Renal cortex interstitium (tissue), 11 donors: ENCODE measurements around the gene DPP4. TPM values are rescaled to one million over a fixed set of nuclear protein-coding genes. Genes with fewer than 3 reads are reported as not detected.
"Not testable (repeated sequence)": the region's sequence is repeated elsewhere in the genome, so short reads cannot be mapped to it uniquely, and the experiment has no call there.

Experiments used
- DNase-seq, 11 donors: peaks; one replicate each; pipeline ENCODE4 v3.0.0-alpha.2; 2013; ENCODE audit warnings: low read depth in 9 of 11, low spot score in 4 of 11; ENCODE audit errors: extremely low read depth in 1 of 11
- polyA plus RNA-seq, 3 donors: library from polyadenylated mRNA; unstranded; fragments of 120-200 nt; gene quantifications; one replicate each; pipeline ENCODE4 v1.2.1, GENCODE V29; 2013; ENCODE audit not compliant: insufficient read length in 3 of 3

The DPP4 gene
- polyA plus RNA-seq, 3 donors = 106 to 157 (median 136) TPM

DNA sequence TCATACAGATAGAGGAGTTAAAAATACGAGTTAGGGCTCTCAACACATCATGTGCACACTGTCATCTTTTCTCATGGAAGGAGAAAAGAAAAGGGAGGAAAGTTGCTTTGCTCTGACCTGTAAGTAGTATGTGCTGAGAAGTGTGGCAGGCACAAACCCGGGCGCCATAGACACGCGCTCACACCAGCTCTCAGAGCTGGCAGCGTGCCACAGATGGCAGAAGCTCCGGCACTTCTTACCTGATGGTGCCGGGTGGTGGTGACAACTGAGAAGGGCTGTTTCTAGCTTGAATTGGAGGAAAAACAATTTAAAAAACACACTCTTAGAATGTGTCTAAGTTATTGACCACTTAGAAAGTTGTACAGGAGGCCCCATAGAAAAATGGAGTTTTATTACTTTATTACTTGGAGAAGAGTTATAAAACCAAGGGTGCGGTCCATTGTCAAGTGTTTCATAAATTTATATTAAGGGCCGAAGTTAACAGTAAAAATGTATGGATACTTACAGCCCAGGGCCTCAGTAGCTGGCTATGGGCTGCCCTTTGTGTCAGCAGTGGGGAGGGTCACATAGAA lies 92.2 kb downstream of the DPP4 start:
- DNase-seq = no peak

- no peak for DNase-seq
Measured at GRCh38 chr2:161980976-161981375, 93.0 kb downstream of the DPP4 start.

- DNase-seq = no peak
Measured at GRCh38 chr2:161979490-161979889, 94.5 kb downstream of the DPP4 start.

- DNase-seq = not testable (repeated sequence)
Measured at GRCh38 chr2:161977926-161978325, 96.1 kb downstream of the DPP4 start.

- no peak for DNase-seq
Measured at GRCh38 chr2:161976917-161977316, 97.1 kb downstream of the DPP4 start.

GRCh38 chr2:161976295-161976694 lies 97.7 kb downstream of the DPP4 start:
- no peak for DNase-seq

DNA sequence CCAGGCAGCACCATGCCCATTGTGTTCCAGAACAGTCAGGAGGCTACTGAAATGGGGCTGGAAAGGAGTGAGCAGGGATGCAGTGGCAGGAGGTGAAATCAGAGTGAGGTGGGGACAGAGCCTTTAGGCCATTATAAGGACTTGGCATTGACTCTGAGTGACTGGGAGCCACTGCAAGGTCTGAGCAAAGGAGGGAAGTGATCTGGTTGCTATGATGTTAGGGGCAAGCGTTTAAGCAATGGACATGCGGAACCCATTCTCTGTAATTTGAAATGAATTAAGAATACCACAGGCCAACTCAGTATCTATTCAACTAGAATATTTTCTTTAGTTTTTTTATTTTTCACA lies 98.2 kb downstream of the DPP4 start:
- DNase-seq = no peak

DNA sequence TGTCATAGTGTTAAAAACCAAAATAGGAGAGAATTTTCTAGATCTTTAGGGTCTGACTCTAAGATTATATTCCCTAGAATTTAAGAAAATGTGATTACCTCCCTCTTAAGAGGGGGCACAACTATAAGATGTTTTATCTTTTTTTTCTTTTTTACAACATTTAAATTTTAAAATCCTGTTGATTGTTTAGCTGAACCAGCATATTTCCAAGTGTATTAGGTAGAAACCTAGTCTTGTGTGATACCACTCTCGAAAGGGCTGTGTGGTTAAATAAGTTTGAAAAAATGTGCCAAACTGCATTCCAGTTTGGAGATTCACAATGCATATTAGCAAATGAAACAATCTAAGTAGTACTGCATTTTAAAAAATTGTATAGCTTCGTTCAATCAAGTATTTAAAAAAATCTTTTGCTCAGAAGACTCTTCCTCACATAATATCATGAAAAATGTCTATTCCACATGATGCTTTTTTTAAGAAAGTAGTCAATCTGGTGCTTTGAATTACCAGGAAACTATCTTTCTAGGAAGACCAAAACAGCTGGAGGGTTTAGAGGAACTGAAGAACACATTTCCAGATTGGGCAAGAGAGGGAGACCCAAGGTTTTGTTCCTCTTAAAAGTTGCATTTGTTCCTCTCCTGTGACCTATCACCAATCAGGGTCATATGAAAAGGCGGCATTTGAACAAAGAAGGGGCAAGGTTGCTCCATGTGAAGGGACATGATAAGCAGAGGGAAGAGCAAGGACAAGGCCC lies 98.8 kb downstream of the DPP4 start:
- DNase-seq = no peak

GRCh38 chr2:161974461-161974860 lies 99.6 kb downstream of the DPP4 start:
- DNase-seq = no peak

DNA sequence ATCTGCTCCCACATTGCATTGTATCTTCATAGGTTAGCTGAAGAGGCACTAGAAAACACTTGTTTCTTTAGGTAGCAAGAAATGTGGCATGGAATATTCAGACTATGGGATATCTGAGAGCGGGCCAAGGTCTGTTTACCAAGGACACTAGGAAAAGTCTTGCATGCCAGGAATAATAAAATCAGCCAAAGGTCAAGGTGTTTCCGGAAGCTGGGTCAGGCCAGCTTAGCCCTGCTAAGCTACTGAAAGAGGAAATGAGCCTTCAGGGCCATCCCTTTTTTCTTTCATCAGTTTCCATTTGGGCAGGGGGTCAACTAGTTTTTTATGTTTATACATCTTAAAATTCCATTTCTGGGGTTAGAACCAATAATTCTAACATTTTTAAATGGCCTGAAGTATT lies 101.1 kb downstream of the DPP4 start:
- DNase-seq = no peak

- DNase-seq = no peak
Measured at GRCh38 chr2:161972232-161972631, 101.8 kb downstream of the DPP4 start.

DNA sequence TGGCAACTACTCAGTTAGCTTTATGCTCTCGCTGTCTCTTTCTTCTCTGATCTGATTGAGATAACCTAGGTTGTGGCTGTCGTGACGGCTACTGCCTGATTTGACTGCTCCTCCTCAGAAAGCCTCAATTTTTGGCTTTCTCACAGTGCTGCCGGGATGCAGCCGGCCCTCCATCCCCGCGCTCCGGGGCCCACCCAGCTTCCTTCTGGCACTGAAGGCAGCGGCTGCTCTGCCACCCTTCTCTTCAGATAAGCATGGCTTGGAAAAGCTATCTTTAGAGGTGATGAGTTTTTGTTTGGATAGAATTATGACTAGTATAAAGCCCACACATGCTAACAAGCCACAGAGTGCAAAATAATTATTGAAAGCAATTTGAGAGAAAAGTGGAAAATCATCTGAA lies 102.5 kb downstream of the DPP4 start:
- no peak for DNase-seq

- DNase-seq = no peak
Measured at GRCh38 chr2:161969159-161969558, 104.9 kb downstream of the DPP4 start.

DNA sequence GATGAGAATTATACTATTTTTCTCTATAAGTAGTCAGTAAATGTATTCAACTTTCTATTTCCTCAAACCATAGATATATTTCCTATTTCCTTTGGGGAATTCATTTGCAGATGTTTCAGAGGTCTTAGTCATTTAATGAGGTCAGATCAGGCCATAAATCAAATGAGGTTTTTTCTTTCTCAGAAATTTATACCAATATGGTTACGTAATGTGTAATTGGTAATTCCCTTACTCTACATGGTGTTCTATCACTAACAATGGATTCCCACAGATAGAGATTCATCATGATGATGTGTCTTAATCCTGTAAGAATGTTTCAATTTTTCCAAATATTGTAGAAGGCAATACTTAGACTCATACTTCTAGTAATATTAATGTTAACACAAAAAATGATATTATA lies 108.0 kb downstream of the DPP4 start:
- DNase-seq = no peak

GRCh38 chr2:161964160-161964559 lies 109.9 kb downstream of the DPP4 start:
- DNase-seq = no peak

- no peak for DNase-seq
Measured at GRCh38 chr2:161962160-161962559, 111.9 kb downstream of the DPP4 start.

DNA sequence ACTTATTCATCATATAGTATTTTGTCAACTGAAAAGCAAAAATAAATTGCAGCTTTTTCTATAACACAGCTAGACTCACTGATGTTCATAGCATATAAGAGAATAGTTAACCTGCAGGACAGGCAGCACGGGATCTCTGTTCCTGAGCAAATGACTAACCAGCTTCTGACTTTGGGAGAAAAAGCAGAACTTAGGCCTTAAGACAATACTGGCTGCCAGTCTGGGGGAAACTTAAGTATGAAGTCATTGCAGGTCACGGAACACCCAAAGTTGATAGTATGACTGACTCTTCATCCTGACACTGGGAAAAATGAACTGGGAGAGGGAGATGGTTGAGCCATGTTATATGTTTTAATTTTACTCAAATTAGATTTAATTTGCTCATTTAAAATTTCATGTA lies 113.0 kb downstream of the DPP4 start:
- no peak for DNase-seq

GRCh38 chr2:161956738-161957137 lies 117.3 kb downstream of the DPP4 start:
- no peak for DNase-seq

GRCh38 chr2:161955211-161955610 lies 118.8 kb downstream of the DPP4 start:
- DNase-seq = no peak

- DNase-seq = no peak
Measured at GRCh38 chr2:161954103-161954502, 119.9 kb downstream of the DPP4 start.

DNA sequence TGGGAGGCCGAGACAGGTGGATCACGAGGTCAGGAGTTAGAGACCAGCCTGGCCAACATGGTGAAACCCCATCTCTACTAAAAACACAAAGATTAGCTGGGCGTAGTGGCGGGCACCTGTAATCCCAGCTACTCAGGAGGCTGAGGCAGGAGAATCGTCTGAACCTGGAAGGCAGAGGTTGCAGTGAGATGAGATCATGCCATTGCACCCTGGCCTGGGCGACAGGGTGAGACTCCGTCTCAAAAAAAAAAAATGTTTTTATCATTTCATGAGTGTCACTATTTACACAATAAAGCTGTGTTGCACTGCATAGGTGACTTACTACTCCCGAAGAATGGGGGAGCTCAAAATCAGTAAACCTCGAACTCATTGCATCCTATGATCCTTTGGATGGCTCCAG lies 120.6 kb downstream of the DPP4 start:
- not testable (repeated sequence) for DNase-seq
